OCI-LY1 (cell line): ENCODE data around the gene C3orf22.

ENCODE experiments used
- H2AFZ ChIP-seq: fragments of 200-600 bp; sonication (generic), shearing (Covaris generic); 2 replicates; pipeline ENCODE4 v1.6.0; 2014; ENCODE audit warnings: antibody characterized with exemption, mild to moderate bottlenecking, low read length
- H3F3A ChIP-seq: fragments of 200-600 bp; sonication (generic), shearing (Covaris generic); 2 replicates; pipeline ENCODE4 v1.6.0; 2014; ENCODE audit warnings: mild to moderate bottlenecking, antibody characterized with exemption, low read length, moderate library complexity; ENCODE audit not compliant: insufficient read depth
- H3K27ac ChIP-seq: fragments of 200-600 bp; sonication (generic); 2 replicates; pipeline ENCODE4 v1.5.1; 2014; ENCODE audit warnings: low read length, mixed run types, mild to moderate bottlenecking, low read depth; ENCODE audit not compliant: poor library complexity, severe bottlenecking
- H3K27me3 ChIP-seq: fragments of 200-600 bp; sonication (generic); 2 replicates; pipeline ENCODE4 v1.6.0; 2014; ENCODE audit warnings: antibody characterized with exemption, mild to moderate bottlenecking, low read length, moderate library complexity; ENCODE audit not compliant: insufficient read depth
- H3K36me3 ChIP-seq: fragments of 200-600 bp; sonication (generic); 2 replicates; pipeline ENCODE4 v1.6.1; 2014; ENCODE audit warnings: mild to moderate bottlenecking, antibody characterized with exemption, low read length, moderate library complexity, mixed read lengths; ENCODE audit not compliant: insufficient read depth
- H3K4me1 ChIP-seq: fragments of 200-600 bp; sonication (generic); 2 replicates; pipeline ENCODE4 v1.5.1; 2014; ENCODE audit warnings: mild to moderate bottlenecking, low read length, moderate library complexity; ENCODE audit not compliant: insufficient read depth, severe bottlenecking
- H3K4me2 ChIP-seq: fragments of 200-600 bp; sonication (generic), shearing (Covaris generic); 2 replicates; pipeline ENCODE4 v1.6.1; 2014; ENCODE audit warnings: low read length
- H3K4me3 ChIP-seq: fragments of 200-600 bp; sonication (generic); 2 replicates; pipeline ENCODE4 v1.5.1; 2014; ENCODE audit warnings: low read length, low read depth, mild to moderate bottlenecking, mixed read lengths; ENCODE audit not compliant: poor library complexity, severe bottlenecking
- H3K79me2 ChIP-seq: fragments of 200-600 bp; shearing (Covaris generic); 2 replicates; pipeline ENCODE4 v1.6.1; 2016; ENCODE audit warnings: mixed run types, low read length, mixed read lengths; ENCODE audit not compliant: insufficient read depth
- H3K9ac ChIP-seq: fragments of 200-600 bp; sonication (generic), shearing (Covaris generic); 2 replicates; pipeline ENCODE4 v1.6.1; 2014; ENCODE audit warnings: mild to moderate bottlenecking, low read length, mixed read lengths
- H3K9me2 ChIP-seq: fragments of 200-600 bp; sonication (generic), shearing (Covaris generic); 2 replicates; pipeline ENCODE4 v1.6.1; 2014; ENCODE audit warnings: low read depth, mild to moderate bottlenecking, low read length, mixed read lengths
- H3K9me3 ChIP-seq: fragments of 200-600 bp; shearing (Covaris generic); 2 replicates; pipeline ENCODE4 v1.6.1; 2014; ENCODE audit warnings: low read length, mixed read lengths
- H4K20me1 ChIP-seq: fragments of 200-600 bp; sonication (generic), shearing (Covaris generic); 2 replicates; pipeline ENCODE4 v1.6.0; 2016; ENCODE audit warnings: mild to moderate bottlenecking, low read length; ENCODE audit not compliant: insufficient read depth
- EZH2 ChIP-seq: fragments of 200-600 bp; sonication (generic), shearing (Covaris generic); IDR thresholded peaks from 2 replicates; pipeline ENCODE4 v1.8.0; 2017; ENCODE audit warnings: borderline replicate concordance, mixed run types, mild to moderate bottlenecking, antibody characterized with exemption, low read length, moderate library complexity, mixed read lengths
- TF ChIP-seq, protein P1 (sequence below): fragments of 200-600 bp; sonication (generic), shearing (Covaris generic); IDR thresholded peaks from 2 replicates; pipeline ENCODE4 v1.5.1; 2017; ENCODE audit warnings: mild to moderate bottlenecking, antibody characterized with exemption, low read length, moderate library complexity, mixed read lengths

C3orf22 gene

DNA sequence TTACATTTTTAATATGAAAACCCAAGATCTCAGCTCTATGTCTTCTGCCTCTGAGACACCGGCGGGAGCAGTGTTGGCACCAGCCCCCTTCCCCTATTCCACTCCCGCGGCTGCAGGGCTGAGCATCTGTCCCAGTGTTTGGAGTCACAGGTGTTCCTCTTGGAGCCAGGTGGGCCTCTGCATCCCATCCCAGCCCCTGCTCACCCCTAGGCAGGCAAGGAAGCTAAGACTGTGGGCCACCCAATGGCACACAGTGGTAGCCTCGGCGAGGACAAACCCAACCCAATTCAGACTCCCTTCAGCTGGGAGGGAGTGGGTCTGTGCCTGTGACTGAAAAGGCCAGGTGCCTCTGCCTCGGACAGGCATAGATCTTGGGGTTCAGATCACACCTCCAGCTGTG, 31.7 kb downstream of the C3orf22 start:
- Histone ChIP-seq H3K79me2 (no peaks in the 10 kb centered on the region), H3K4me2 (no peak overlapping the region), H3K27me3 (no peaks in the 10 kb centered on the region), H3F3A (no peaks in the 10 kb centered on the region), H3K27ac (no peak overlapping the region), H2AFZ (no peak overlapping the region), H3K9me2 (no peaks in the 10 kb centered on the region), H3K36me3 (no peaks in the 10 kb centered on the region), H3K9ac (no peak overlapping the region), H3K4me1 (no peaks in the 10 kb centered on the region), H3K9me3 (no peaks in the 10 kb centered on the region), H4K20me1 (no peaks in the 10 kb centered on the region), H3K4me3 (no peak overlapping the region)
- TF ChIP-seq, protein P1, sequence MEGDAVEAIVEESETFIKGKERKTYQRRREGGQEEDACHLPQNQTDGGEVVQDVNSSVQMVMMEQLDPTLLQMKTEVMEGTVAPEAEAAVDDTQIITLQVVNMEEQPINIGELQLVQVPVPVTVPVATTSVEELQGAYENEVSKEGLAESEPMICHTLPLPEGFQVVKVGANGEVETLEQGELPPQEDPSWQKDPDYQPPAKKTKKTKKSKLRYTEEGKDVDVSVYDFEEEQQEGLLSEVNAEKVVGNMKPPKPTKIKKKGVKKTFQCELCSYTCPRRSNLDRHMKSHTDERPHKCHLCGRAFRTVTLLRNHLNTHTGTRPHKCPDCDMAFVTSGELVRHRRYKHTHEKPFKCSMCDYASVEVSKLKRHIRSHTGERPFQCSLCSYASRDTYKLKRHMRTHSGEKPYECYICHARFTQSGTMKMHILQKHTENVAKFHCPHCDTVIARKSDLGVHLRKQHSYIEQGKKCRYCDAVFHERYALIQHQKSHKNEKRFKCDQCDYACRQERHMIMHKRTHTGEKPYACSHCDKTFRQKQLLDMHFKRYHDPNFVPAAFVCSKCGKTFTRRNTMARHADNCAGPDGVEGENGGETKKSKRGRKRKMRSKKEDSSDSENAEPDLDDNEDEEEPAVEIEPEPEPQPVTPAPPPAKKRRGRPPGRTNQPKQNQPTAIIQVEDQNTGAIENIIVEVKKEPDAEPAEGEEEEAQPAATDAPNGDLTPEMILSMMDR = no peak
- no peak for TF ChIP-seq EZH2

- TF ChIP-seq EZH2 = no peak
- TF ChIP-seq, protein P1 = no peak
- Histone ChIP-seq H3K79me2 (no peaks in the 10 kb centered on the region), H3K27ac (no peak overlapping the region), H3K27me3 (no peaks in the 10 kb centered on the region), H3K9ac (no peak overlapping the region), H3K4me3 (no peak overlapping the region), H2AFZ (no peak overlapping the region), H3K4me1 (no peaks in the 10 kb centered on the region), H3K36me3 (no peaks in the 10 kb centered on the region), H3K9me2 (no peaks in the 10 kb centered on the region), H4K20me1 (no peaks in the 10 kb centered on the region), H3K4me2 (no peak overlapping the region), H3K9me3 (no peaks in the 10 kb centered on the region), H3F3A (no peaks in the 10 kb centered on the region)
Measured at GRCh38 chr3:126526668-126527005, 32.1 kb downstream of the C3orf22 start.

GRCh38 chr3:126525853-126526667, 32.7 kb downstream of the C3orf22 start:
- no peak overlapping the region for H3K27ac ChIP-seq
- no peak overlapping the region for H3K4me3 ChIP-seq
- H3K9ac ChIP-seq = no peak overlapping the region
- no peaks in the 10 kb centered on the region for H4K20me1 ChIP-seq
- H3K9me2 ChIP-seq = no peaks in the 10 kb centered on the region
- H3K27me3 ChIP-seq = no peaks in the 10 kb centered on the region
- TF ChIP-seq, protein P1 = no peak
- TF ChIP-seq EZH2 = no peak
- no peak overlapping the region for H3K4me2 ChIP-seq
- H3K79me2 ChIP-seq = no peaks in the 10 kb centered on the region
- no peaks in the 10 kb centered on the region for H3K9me3 ChIP-seq
- H2AFZ ChIP-seq = no peak overlapping the region
- no peaks in the 10 kb centered on the region for H3F3A ChIP-seq
- H3K36me3 ChIP-seq = no peaks in the 10 kb centered on the region
- no peaks in the 10 kb centered on the region for H3K4me1 ChIP-seq
